HG03439 (cell line): Measurements from ENCODE around the gene CHRM2.

Experiments
- ATAC-seq: cut with Tn5 transposase; IDR thresholded peaks from one replicate; pipeline ENCODE4 v1.9.1; 2021; ENCODE audit warnings: mild to moderate bottlenecking, moderate library complexity; ENCODE audit not compliant: unreplicated experiment

The CHRM2 gene

DNA sequence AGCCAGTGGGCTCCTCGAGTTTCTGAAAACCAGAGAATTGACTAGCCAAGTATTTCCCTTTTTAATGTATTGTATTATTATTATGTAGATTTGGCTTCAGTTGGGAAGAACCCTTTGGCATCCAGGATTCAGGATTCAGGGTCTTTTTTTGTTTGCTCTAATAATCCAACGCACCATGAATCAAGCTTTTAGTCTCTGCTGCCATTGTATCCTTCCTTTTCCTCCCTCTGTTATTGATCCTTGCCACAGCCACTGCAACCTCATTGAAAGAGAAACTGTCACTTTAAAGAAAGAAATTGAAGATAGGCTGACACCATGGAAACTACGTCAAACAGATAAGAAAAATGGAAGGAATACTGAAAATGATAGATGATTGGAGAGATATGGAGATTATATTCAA is 150.0 kb downstream of the CHRM2 start:
- no peak for ATAC-seq

DNA sequence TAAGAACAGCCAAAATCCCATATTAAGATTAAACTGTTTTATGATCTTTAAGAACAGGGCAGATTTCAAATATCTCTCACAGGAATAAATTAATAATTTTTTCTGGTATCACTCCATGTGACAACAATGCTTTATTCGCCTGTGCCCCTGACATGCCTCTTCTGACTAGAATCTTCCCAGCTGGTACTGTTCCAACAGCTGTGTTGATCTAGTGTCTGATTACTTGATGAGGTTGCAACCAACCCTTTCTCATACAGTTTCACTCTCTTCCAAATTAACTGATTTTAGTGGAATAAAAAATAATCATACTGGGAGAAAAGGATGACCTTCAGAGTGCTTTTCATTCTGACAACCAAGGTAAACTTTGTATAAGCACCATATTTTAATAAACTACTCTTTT is 151.9 kb downstream of the CHRM2 start:
- ATAC-seq: no peak

DNA sequence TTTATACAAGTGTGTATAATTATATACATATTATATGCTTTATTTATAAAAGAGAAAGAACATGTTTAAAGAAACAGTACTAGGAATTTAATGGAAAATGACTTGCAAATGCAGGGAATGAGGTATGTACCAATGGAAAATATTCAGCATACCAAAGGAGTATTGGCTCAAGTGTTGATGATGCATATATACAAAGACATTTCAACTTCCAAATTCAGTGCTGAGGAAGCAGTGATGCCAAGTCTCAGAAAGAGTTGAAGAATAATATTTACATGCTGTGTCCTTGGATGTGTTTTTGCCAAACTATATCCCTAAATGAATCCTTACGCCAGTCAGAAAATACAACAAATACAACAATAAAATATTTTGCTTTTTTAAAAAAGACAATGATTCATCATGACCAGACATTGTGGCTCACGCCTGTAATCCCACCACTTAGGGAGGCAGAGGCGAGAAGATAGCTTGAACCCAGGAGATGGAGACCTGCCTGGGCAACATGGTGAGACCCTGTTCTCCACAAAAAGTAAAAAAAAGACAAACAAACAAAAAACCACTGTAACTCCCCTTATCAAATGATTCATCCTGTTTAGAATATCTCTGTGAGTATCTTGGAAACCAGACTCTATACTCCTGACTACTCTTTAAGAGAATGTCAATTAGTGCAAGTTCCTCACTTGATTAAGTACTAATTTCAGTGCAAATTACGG is 157.2 kb downstream of the CHRM2 start:
- no peak for ATAC-seq

DNA sequence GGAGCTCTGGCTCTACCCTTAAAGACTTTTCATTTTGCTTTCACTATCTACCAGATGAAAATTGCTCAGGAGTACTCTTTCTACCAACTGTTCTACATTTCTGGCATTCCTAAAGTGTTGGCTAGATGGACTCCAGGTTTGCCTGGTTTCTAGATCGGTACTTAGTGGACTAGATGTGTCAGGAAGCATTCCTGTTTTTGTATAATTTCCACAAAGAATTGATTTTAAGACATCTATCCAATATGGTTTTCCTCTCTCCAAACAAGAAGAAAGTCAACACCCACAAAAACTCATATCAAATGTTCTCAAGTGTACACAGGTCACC is 157.7 kb downstream of the CHRM2 start:
- ATAC-seq: no peak

DNA sequence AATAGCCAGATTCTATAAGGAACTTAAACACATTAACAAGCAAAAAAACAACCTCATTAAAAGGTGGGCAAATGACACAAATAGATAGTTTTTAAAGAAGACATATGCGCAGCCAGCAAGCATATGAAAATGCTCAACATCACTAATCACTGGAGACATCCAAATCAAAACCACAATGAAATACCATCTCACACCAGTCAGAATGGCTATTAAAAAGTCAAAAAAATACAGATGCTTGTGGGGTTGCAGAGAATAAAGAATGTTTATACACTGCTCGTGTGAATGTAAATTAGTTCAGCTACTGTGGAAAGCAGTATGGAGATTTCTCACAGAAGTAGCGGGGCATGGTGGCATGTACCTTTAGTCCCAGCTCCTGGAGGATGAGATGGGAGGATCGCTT is 164.0 kb downstream of the CHRM2 start:
- ATAC-seq: no peak

DNA sequence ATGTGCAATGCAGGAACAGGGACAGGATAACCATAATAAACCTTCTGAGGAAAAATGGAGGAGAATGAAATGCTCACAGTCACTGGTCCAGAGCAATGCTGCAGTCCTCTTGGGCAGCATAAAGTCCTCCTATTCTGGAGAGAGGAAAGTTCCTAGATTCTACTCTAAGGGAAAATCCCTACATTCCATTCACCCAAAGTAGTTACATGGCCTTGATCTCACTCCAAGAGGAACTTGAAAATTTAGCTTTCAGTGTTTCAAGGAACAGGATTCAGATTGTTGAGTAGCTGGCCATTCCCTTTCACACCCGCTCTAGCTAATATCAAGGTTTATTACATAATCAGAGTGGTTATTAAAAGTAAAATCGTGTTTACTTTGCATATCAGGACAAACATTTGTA is 168.3 kb downstream of the CHRM2 start:
- no peak for ATAC-seq

DNA sequence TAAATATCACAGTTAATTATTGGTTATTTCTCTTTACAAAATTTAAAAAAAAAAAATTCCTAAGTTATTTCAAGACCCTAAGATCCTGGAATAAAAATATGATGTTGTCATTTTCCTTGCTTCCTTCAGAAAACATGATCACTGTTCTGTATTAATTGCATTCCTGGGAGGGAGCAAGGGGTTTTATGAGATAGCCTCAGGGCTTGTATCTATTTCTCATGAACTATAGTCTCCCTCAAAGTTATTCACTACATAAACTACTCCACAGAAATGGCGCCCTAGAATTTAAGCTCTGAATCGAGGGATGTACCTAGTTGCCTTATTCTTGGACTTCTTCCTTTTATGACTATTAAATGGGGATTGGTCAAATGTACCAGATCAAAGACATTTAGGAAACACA is 170.3 kb downstream of the CHRM2 start:
- no peak for ATAC-seq

DNA sequence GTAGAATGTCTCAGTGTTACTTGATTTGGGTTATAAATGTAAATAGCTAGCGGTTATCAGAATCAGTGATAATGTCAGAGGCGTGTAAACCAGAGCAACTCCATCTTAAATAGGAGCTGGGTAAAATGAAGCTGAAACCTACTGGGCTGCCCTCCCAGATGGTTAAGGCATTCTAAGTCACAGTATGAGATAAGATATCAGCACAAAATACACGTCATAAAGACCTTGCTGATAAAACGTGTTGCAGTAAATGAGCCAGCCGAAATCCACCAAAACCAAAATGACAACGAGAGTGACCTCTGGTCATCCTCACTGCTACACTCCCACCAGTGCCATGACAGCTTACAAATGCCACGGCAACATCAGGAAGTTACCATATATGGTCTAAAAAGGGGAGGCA is 172.3 kb downstream of the CHRM2 start:
- ATAC-seq: no peak

DNA sequence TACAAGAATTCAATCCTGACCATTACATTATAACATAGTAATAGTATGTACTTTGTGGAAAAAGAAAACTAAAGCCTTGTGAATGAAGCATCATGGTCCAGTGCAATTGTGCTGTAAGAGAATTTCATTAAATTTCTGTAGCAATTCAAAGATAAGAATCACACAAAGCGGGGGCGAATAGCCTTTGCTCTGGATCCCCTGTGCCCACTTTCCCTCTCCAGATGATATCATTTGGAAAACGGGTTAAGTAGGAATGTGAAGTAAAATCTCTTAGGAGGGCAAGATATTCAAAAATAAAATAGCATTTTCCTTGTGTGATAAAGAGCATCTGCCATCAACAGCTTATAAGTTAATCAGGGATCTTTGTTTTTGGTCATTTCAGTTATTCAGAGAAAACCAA is 177.1 kb downstream of the CHRM2 start:
- ATAC-seq: no peak

DNA sequence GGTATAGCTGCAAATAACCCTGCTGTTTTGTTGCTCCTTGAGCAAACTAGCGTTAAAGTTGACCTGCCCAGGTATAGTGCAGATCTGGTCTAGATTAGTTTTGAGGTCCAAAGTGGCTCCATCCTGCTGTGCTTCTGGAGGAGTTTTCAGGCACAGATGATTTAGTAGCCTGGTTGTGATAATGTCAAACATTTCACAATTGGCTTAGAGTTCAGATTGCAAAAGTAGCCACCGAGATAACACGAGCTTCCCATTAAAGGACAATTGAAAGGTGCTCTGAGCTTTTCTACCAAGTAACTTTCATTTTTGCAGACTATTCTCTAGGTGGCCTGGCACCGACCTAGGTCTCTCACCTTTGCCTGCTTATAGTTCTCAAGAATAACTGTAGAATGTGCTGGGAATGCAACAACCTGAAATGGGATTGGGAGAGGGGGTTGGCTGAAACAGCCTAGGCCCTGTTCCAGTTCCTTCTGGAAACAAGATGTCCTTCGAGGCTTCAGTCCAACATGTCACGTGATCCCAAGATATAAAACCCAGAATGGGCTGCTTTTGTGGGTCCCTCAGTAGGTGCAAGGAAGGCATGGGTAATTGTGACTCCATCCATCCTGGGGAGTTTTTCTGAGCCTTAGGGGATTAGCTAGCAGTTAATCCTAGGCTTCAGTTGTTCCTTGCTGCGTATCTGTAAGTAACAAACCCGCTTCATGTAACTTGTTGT is 201.0 kb downstream of the CHRM2 start:
- ATAC-seq: no peak
